HG02571 (cell line): ENCODE measurements around the gene COMMD1.
"Not testable (repeated sequence)": the region's sequence is repeated elsewhere in the genome, so short reads cannot be mapped to it uniquely, and the experiment has no call there.

ENCODE experiments used
- ATAC-seq: cut with Tn5 transposase; IDR thresholded peaks from one replicate; pipeline ENCODE4 v1.9.1; 2021; ENCODE audit warnings: mild to moderate bottlenecking, moderate library complexity; ENCODE audit not compliant: unreplicated experiment

Gene COMMD1

DNA sequence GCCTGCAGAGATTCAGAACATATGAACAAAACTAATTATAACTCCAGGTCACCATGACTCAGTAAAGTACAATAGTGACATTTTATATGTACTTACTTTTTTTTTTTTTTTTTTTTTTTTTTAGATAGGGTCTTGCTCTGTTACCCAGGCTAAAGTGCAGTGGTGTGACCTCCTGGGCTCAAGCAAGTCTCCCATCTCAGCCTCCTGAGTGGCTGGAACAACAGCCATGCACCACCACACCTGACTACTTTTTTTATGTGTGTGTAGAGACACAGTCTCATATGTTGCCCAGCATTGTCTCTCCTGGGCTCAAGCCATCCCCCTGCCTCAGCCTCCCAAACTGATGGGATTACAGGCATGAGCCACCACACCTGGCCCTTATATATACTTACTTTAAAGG, 159.8 kb downstream of the COMMD1 start:
- no peak for ATAC-seq

DNA sequence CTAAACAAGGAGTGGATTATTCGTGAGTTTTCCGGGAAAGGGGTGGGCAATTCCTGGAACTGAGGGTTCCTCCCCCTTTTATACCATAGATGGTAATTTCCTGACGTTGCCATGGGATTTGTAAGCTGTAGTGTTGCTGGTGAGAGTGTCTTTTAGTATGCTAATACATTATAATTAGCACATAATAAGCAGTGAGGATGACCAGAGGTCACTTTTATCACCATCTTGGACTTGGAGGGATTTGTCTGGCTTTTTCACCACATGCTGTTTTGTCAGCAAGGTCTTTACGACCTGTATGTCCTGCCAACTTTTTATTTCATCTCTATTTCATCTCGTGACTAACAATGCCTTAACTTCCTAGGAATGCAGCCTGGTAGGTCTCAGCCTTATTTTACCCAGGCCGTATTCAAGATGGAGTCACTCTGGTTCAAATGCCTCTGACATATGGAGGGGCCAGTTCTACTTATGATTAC, 165.7 kb downstream of the COMMD1 start:
- no peak for ATAC-seq

DNA sequence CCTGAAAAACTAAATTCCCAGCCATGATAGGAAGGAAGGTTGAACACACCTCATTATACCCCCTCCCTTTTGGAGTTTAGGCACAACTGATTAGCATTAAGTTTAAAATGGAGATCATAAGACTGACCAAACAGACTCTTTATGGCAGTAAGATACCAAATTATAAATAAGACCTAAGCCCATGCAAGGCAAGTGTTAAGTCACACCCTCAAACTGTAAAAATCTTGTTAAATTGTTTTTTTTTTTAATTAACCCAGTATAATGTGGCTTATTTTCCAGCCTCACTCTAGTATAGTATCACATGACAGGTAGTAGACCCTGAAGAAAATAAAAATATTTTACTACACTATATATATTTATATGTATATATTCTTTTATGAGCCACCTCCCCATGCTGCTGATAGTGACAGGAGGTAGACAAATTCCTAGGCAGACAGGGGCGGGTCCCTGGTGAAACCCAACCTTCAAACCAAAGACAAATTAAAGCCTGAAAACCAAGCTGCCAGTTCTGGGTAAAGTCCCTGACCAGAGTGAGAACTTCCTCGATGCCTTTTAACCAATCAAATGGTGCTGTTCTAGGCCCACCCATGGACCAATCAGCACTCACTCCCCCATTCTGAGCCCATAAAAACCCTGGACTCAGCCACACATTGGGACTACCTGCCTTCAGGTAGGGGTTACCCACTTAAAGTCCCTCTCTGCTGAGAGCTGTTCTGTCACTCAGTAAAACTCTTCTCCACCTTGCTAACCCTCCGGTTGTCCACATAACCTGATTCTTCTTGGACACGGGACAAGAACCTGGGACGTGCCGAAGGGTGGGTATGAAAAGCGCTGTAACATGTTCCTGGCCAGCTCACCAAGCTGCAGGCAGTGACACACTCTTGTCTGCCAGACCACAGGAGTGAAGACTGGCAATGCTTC, 166.5 kb downstream of the COMMD1 start:
- no peak for ATAC-seq

DNA sequence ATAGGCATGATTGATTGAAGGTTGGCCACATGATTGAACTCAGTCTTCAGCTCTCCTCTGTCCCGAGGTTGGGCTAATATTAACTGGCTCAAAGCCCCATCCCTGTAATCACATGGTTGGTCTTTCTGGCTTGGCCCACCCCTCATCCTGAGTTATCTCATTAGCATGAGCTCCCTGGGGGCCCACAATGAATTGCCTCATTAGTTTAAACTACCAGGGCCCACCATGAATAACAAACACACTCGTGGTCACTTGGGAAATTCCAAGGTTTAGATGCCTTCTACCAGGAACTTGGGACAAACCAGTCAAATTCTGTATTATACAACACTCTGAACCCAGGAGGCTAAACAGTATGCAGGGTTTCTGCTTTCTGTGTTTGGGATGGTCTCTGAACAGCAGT, 168.8 kb downstream of the COMMD1 start:
- ATAC-seq = no peak

DNA sequence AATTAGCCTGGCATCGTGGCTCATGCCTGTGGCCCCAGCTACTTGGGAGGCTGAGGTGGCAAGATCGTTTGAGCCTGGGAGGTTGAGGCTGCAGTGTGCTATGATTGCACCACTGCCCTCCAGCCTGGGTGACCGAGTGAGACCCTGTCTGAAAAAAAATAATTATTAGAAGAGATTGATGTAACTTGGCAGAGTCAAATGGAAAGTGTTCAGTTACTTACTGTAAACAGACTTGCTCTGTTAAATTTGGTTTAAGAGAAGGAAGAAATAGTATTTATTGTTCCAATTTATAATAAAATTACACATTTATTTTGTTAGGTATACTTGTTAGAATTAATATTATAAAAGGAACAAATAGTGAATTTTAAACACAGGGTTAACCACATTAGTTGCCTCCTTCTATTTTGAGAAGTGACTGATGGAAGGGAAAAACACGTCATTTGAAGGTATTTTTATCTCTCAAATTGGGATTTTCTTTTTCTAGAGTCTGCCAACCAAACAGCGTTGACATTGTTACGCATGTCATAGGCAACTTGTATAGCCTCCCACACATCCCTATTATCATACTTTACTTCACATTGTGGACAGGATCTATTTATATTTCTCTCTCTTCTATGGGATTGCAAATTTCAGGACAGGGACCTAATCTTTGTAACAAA, 171.6 kb downstream of the COMMD1 start:
- ATAC-seq = no peak

DNA sequence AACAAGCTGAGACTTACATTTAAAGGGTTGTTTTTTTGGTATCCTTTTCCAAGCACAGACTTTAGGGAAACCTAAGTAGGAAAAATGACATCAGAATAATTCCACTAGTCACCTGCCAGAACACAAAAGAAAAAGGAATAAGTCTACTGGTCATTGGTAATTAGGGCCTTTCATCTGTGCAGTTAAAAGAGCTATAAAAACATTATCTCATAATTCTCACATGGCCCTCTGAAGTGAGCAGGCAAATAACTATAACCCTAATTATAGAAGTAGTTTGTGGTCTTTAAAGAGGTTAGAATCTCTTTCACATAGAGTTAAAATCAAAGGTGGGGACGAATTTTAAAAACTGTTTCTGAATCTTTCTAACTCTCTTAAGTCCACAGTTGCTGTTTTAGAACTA, 179.3 kb downstream of the COMMD1 start:
- ATAC-seq = no peak

DNA sequence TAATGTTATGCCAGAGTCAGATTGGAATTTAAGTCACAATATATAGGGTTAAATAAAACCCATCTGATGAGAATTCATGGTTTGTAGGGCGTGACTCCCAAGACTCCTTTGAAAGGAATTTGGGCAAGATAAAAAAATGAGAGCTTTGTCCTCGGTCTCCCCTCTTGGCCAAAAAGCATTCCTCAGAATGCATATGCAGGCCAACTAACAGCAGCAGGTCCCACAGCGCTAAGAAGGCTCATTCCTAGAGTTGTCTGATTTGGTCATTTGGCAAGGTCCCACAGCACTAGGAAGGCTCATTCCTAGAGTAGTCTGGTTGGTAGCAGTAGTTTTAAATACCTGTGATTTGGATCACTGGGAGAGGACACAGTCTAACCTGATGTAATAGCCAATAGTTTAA, 184.2 kb downstream of the COMMD1 start:
- ATAC-seq = no peak

DNA sequence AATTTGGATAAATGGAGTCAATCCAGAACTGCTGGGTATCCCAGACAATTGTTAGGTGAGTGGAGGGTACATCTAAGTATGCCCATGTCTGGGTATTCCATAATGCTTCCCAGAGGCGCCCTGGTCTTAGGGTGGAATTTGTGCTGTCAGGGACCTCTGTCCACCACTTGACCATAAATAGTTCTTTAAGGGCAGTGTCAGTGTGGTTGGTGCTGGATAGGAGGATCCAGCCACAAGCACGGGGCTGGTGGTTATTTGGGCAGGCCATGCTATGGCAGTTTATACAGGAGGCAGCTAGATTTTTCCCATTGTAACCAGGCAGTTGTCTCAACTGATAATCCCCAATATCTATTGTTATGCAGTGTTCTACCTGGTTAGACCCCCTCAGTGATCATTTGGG, 186.0 kb downstream of the COMMD1 start:
- no peak for ATAC-seq

DNA sequence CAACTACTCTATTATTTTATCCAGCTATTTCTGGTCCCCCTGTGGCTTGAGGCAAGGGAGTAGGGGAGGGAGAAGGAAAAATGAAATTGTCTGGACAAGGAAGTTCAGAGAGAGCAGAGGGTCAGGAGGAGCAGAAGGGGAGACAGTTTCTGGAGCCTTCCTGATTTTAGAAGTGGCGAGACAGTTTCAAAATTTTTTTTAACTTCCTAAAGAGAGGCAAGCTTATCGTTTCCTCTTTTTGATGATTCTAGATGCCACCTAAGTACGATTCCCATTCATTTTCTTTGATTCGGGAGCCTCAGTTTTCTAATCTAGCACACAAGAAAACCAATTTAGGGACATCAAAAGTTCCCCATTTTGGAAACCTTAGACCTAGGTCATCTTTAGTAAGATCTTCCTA, 193.6 kb downstream of the COMMD1 start:
- ATAC-seq = peak; percentile 12

DNA sequence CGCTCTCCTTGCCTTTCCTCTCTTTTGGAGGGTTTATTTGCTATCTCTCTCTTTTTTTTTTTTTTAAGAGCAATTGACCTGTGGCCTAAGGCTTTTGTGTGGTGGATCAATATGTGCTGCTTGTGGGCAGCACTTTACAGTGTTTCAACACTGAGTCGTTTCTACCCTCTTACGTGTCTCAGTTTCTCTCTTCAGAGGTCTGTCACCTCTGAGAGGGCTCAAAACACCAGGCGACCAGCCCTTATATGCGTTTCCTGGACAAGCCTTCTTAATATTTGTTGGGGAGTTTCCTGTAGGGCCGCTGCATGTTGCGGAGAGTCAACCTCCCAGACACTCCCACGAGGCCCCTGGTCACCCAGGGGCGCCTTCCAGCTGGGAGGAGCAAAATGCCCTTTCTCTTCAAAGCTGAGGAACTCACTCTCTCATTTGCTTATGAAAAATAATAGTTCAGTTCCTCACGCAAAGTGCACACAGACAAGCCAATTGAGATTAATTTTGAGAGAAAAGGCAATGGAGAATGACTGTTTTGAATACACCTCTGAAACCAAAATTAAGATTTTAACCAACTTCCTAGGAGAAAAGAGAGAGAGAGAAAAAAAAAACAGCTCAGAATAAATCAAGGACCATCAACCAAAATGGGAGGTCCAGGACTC, 194.2 kb downstream of the COMMD1 start:
- peak; percentile 92 for ATAC-seq

DNA sequence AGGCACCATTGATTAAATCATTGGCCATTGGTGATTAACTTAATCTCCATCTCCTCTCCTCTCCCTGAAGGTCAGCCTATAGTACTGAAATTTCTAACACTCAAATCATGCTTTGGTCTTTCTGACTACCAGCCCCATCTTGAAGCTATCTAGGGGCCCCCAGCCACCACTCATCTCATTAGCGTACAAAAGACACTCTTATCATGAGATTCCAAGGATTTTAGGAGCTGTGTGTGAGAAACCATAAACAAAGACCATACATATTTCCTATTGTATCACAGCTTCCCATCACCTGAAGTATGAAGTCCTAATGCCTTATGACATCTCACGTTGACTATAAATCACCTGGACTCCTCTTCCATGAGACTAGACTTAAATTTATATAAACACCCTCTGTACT, 196.4 kb downstream of the COMMD1 start:
- no peak for ATAC-seq

DNA sequence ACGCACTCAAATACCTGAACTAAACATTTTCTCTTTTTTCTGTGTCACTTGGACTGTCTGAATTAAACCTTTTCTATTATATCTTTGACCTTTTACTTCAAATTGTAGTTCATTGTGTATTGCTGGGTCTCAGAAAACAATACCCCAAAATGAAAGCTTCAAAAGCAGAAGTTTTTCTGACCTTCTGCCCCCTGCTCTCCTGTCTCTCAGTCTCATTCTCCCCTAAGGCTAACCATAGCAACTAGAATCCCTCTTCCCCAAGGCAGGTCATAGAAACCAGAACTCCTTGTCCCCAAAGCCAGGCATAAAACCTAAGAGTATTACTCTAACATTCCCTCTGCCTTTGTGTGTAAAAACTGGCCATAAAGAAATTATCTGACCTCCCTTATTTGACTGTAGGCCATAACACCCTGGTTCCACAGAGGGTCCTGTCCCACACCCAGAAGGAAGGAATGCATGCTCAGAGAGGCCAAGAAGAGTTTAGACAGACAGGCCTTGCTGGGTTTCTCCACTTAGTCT, 197.0 kb downstream of the COMMD1 start:
- ATAC-seq = no peak

DNA sequence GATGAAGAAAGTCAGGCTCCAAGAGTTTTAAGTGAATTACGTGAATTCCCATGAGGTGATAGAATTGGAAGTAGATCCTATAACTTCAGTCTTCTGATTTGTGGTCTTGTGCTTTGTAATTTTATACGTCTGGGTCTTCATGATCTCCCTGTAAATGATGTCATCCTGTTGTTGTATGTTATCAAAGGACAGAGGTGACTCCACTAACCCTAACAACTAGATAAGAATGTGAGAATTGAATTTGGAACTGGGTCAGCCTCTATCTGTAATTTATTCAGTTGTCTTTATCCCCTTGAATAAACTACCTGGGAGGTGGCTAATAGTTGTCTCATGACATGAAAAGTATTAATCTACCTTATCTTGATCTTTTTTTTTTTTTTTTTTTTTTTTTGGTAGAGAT, 204.1 kb downstream of the COMMD1 start:
- no peak for ATAC-seq

DNA sequence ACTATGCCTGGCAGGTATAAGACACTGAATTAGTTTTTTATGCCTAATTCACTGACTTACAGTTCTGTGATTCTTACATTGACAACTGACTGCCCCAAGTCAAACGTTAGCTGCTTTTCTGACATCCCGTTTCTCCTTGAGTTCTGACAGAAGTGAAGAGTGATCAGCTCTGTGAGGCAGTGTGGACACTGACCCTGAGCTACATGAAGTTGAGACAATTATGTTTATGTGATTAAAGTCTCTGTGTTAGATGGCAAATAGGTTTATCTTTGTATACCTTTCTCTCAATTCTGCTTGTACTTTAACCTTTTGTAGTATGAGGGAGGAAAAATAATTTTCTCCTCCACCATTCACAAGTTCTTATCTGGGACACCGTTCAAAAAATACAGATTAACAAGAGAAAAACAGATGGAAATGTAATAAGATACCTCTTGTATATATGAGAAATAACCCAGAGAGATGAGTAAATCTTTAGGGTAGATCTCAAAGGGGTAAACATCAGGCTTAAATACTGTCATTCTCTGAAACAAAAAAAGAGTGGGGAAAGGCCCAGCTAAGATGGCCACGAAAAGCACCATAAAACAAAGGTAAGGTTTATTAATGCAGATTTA, 205.0 kb downstream of the COMMD1 start:
- no peak for ATAC-seq

DNA sequence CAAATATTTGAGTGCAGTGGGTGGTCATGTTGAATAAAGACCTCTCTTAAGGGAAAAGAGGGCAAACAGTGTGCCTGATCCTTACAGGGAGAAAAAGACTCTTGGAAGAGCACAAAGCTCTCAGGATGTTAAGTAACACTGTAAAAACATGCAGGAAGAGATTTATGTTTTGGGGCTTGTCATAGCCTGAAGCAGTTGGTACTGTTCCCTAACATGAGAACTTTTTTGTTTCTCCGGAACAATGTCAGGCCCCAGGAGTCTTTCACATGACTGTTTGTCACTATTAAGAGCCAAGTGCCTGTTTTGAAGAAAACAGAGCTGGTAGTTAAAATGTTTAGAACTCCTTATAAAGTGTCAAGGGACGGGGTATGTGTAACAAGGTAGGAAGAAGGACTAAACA, 206.7 kb downstream of the COMMD1 start:
- no peak for ATAC-seq

DNA sequence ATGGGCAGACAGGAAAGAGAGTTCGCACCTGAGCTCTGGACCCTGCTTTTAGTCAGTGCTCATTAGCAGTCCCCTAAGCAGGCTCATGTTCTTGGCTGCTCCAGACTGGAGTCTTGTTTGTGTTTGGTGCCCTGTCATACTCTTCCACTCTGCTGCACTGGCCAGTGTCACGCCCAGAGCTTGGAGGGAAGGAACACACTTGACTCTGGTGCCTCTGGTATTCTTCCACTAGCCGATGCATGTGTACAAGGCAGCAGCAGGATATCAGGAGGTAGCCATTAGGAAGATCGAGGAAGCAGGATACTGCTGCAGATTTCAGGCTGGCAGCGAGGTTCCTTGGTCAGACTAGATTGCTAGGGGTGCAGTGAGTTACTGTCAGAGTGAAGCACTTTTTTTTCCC, 209.1 kb downstream of the COMMD1 start:
- no peak for ATAC-seq

DNA sequence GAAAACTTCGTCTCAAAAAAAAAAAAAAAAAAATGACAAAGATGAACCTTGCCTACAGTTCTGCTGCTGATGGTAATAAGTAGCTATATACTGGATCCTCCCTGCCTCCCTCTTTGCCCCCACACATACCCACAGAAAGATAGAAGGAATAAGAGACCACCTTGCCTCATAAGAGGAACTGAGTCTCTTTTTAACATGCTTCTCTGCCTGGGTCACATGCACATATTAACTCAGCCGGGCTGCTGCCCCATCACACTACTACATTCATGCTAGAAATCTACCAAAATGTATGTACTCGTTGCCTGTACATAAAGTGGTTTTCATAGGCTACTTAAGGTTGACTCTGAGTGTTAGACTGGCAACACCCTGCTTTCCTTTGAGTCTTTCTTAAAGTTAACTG, 211.5 kb downstream of the COMMD1 start:
- no peak for ATAC-seq

DNA sequence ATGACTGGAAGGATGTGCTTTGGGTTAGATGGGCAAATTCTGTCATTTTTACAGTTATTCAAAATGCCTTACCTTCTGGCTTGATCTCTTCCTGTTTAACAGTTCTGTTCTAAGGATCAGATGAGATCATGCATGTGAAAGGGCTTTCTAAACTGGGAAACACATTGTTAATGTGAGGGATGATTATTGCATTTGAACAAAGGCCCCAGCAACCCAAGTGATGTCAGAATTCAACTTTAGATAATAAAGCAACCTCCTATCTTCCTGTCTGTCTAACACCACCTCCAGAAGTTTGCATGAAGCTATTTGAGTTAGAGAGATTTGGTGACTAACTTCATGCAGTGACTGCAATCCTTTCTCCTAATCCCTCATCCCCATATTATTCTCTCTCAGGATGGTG, 212.7 kb downstream of the COMMD1 start:
- no peak for ATAC-seq

DNA sequence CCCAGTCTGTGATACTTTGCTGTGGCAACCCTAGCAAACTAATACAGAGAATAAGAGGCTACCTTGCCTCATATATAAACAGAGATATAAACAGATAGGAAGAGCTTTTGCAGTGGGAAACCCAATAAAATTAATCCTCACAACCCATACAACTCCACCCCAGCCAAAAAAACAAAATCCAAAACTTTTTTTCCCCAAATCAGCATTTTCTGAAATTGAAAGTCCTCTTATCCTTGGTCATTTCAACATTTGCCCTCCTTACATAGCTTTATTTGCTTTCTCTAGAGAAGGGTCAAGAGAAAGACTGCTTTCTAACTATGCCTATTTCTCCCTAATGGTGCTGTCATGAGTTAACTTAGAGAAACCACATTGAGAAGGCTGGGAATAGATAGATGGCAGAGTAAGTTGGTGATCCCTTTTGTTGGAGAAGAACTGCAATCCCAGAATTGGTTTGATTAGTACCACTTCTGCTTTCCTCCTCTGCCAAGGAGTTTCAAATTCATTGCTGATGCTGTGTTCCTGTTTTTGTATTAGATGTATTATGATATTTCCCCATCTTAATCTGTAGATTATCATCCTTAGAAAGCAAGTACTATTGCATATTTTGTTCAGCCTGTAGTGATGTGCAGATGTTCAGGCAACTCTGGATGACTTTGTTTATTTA, 214.0 kb downstream of the COMMD1 start:
- no peak for ATAC-seq

DNA sequence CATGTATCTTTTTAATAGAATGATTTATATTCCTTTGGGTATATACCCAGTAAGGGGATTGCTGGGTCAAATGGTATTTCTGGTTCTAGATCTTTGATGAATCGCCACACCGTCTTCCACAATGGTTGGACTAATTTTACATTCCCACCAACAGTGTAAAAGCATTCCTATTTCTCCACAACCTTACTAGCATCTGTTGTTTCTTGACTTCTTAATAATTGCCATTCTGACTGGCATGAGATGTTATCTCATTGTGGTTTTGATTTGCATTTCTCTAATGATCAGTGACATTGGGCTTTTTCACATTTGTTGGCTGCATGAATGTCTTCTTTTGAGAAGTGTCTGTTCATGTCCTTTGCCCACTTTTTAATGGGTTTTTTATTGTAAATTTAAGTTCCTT, 220.8 kb downstream of the COMMD1 start:
- ATAC-seq = not testable (repeated sequence)
